PC-3 (cell line): ENCODE measurements around the gene FUT1. TPM values are rescaled to one million over a fixed set of nuclear protein-coding genes. Genes with fewer than 3 reads are reported as not detected.

Experiments
- ATAC-seq: fragments of 200-7000 bp; cut with Tn5 transposase; 2 replicates; pipeline ENCODE4 v1.9.1; 2020; ENCODE audit warnings: mild to moderate bottlenecking, moderate library complexity
- BruUV-seq: library from RNA; stranded (reverse); fragments of 400-500 nt; replicated peaks from 2 replicates; lab custom pipeline; 2021; lab: Mats Ljungman, UMichigan
- CTCF ChIA-PET: fragments of 300-600 bp; sonication (Branson Sonifier 250); formaldehyde crosslinking; loops from one replicate; lab custom pipeline; 2022; ENCODE audit warnings: antibody characterized with exemption; lab: Charles Lee
- POLR2A ChIA-PET: fragments of 300-600 bp; sonication (Branson Sonifier 250); formaldehyde crosslinking; loops from one replicate; lab custom pipeline; 2022; ENCODE audit warnings: antibody characterized with exemption; ENCODE audit not compliant: unreplicated experiment; lab: Charles Lee
- DNase-seq: peaks from one replicate; pipeline ENCODE4 v3.0.0-alpha.2; 2015
- H2AFZ ChIP-seq: fragments of 300-600 bp; sonication (generic); 2 replicates; pipeline ENCODE4 v1.6.0; 2016; ENCODE audit warnings: antibody characterized with exemption, low read length
- H3F3A ChIP-seq: fragments of 300-600 bp; sonication (generic); one replicate; pipeline ENCODE4 v1.6.0; 2017; ENCODE audit warnings: antibody characterized with exemption, low read length, control low read depth, mild to moderate bottlenecking; ENCODE audit not compliant: unreplicated experiment
- H3K27ac ChIP-seq: fragments of 300-600 bp; sonication (generic); 2 replicates; pipeline ENCODE4 v1.5.1; 2016; ENCODE audit warnings: mild to moderate bottlenecking, low read length
- H3K27me3 ChIP-seq: fragments of 300-600 bp; sonication (generic); 2 replicates; pipeline ENCODE4 v1.6.1; 2016; ENCODE audit warnings: low read length, mixed read lengths
- H3K36me3 ChIP-seq: fragments of 300-600 bp; sonication (generic); 2 replicates; pipeline ENCODE4 v1.6.1; 2016; ENCODE audit warnings: low read depth, mixed run types, low read length, mixed read lengths
- H3K4me1 ChIP-seq: fragments of 300-600 bp; sonication (generic); 2 replicates; pipeline ENCODE4 v1.5.1; 2016; ENCODE audit warnings: low read length; ENCODE audit not compliant: insufficient read depth
- H3K4me2 ChIP-seq: fragments of 300-600 bp; sonication (generic); 2 replicates; pipeline ENCODE4 v1.6.0; 2016; ENCODE audit warnings: low read length
- H3K4me3 ChIP-seq: fragments of 300-600 bp; sonication (generic); 2 replicates; pipeline ENCODE4 v1.5.1; 2016; ENCODE audit warnings: mild to moderate bottlenecking, low read length, mixed read lengths
- H3K79me2 ChIP-seq: fragments of 300-600 bp; sonication (generic); 2 replicates; pipeline ENCODE4 v1.6.1; 2017; ENCODE audit warnings: low read length, mixed read lengths
- H3K9ac ChIP-seq: fragments of 300-600 bp; sonication (generic); 2 replicates; pipeline ENCODE4 v1.6.0; 2016; ENCODE audit warnings: mild to moderate bottlenecking, low read length
- H3K9me2 ChIP-seq: fragments of 300-600 bp; sonication (generic); replicated peaks from 2 replicates; pipeline ENCODE4 v1.6.1; 2016; ENCODE audit warnings: mixed run types, low read length, mixed read lengths
- H3K9me3 ChIP-seq: fragments of 300-600 bp; sonication (generic); 2 replicates; pipeline ENCODE4 v1.6.1; 2016; ENCODE audit warnings: low read length, mixed read lengths
- H4K20me1 ChIP-seq: fragments of 300-600 bp; sonication (generic); 2 replicates; pipeline ENCODE4 v1.6.1; 2016; ENCODE audit warnings: low read length, mixed read lengths
- EZH2 ChIP-seq: fragments of 300-600 bp; sonication (generic); IDR thresholded peaks from one replicate; pipeline ENCODE4 v1.6.1; 2017; ENCODE audit warnings: antibody characterized with exemption, mild to moderate bottlenecking, low read length; ENCODE audit not compliant: unreplicated experiment
- EZH2phosphoT487 ChIP-seq: fragments of 300-600 bp; sonication (generic); IDR thresholded peaks from 2 replicates; pipeline ENCODE4 v1.6.1; 2018; ENCODE audit warnings: mild to moderate bottlenecking, antibody characterized with exemption, low read length, borderline replicate concordance
- intact Hi-C: fragments of 100-400 bp; cut with micrococcal nuclease; formaldehyde crosslinking; loops from 2 replicates; pipeline ENCODE4 v1.9.0; 2023
- total RNA-seq: library from RNA; depleted of rRNA; stranded (reverse); fragments of >200 nt; gene quantifications from 2 replicates; pipeline ENCODE4 v1.2.3, GENCODE V29; 2014; rRNA removed
- TF ChIP-seq, protein P1 (sequence below): fragments of 300-600 bp; sonication (generic); conservative IDR thresholded peaks from 2 replicates; pipeline ENCODE4 v1.5.1; 2017; ENCODE audit warnings: antibody characterized with exemption, low read depth, mild to moderate bottlenecking, low read length

The FUT1 gene
- total RNA-seq, 1 experiment from 2014 or later = 4.6 TPM

DNA sequence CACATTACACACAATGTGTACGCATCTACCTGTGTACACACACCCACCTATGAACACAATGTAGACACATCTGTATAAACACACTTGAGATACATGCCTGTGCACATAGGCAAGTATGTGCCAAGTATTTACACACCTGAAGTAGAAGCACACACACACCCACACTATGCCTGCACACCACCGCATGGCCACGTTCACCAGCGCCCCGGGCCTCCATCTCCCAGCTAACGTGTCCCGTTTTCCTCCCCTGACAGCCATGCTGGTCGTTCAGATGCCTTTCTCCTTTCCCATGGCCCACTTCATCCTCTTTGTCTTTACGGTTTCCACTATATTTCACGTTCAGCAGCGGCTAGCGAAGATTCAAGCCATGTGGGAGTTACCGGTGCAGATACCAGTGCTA is 49.7 kb downstream of the FUT1 start:
- DNase-seq = no peak
- no peaks in the 10 kb centered on the region for H3K9me2 ChIP-seq
- no peaks in the 10 kb centered on the region for H3F3A ChIP-seq
- H3K4me1 ChIP-seq = peaks cover 11% of the 10 kb centered on the region; the same call in 1 of the 2 replicates
- H2AFZ ChIP-seq = no peak overlapping the region
- H3K9ac ChIP-seq = no peak overlapping the region
- H4K20me1 ChIP-seq = no peaks in the 10 kb centered on the region
- POLR2A ChIA-PET = no interaction called here
- CTCF ChIA-PET = no interaction called here
- no peak overlapping the region for H3K4me2 ChIP-seq
- BruUV-seq = no TSS peak
- H3K9me3 ChIP-seq = no peaks in the 10 kb centered on the region
- H3K79me2 ChIP-seq = no peaks in the 10 kb centered on the region
- no peaks in the 10 kb centered on the region for H3K27me3 ChIP-seq
- H3K36me3 ChIP-seq = no peaks in the 10 kb centered on the region
- no peak overlapping the region for H3K27ac ChIP-seq
- TF ChIP-seq EZH2phosphoT487 = no peak
- TF ChIP-seq, protein P1, sequence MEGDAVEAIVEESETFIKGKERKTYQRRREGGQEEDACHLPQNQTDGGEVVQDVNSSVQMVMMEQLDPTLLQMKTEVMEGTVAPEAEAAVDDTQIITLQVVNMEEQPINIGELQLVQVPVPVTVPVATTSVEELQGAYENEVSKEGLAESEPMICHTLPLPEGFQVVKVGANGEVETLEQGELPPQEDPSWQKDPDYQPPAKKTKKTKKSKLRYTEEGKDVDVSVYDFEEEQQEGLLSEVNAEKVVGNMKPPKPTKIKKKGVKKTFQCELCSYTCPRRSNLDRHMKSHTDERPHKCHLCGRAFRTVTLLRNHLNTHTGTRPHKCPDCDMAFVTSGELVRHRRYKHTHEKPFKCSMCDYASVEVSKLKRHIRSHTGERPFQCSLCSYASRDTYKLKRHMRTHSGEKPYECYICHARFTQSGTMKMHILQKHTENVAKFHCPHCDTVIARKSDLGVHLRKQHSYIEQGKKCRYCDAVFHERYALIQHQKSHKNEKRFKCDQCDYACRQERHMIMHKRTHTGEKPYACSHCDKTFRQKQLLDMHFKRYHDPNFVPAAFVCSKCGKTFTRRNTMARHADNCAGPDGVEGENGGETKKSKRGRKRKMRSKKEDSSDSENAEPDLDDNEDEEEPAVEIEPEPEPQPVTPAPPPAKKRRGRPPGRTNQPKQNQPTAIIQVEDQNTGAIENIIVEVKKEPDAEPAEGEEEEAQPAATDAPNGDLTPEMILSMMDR = no peak
- TF ChIP-seq EZH2 = no peak
- no peak for ATAC-seq
- H3K4me3 ChIP-seq = no peak overlapping the region
- intact Hi-C loops = no loop called here

DNA sequence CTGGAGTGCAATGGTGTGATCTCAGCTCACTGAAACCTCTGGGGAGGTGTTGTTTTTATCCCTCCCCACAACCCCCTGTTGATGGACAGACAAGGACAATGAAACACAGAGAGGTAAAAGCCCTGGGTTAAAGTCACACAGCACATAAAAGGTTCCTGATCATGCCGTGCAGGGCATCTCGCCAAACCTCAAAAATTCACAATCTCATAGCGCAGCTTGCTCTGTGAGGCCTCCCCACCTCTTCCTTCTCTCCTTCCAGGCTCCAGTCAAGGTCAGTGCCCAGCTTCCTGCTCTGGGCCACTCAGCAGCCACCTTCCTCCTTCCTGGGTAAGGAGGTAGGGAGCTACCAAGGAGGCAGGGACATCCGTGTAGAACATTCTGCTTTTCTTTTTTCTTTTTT is 54.4 kb downstream of the FUT1 start:
- H3K9me3 ChIP-seq = no peaks in the 10 kb centered on the region
- no peak for TF ChIP-seq EZH2
- TF ChIP-seq EZH2phosphoT487 = no peak
- TF ChIP-seq, protein P1 = no peak
- CTCF ChIA-PET = no interaction called here
- intact Hi-C loops = no loop called here
- H4K20me1 ChIP-seq = no peaks in the 10 kb centered on the region
- POLR2A ChIA-PET = no interaction called here
- H3F3A ChIP-seq = no peaks in the 10 kb centered on the region
- H3K9me2 ChIP-seq = no peaks in the 10 kb centered on the region
- ATAC-seq = peak; percentile 68
- peaks cover 11% of the 10 kb centered on the region; the same call in 1 of the 2 replicates for H3K4me1 ChIP-seq
- BruUV-seq = no TSS peak
- DNase-seq = peak; percentile 61
- no peak overlapping the region for H3K4me3 ChIP-seq
- H3K27me3 ChIP-seq = no peaks in the 10 kb centered on the region
- no peak overlapping the region for H3K27ac ChIP-seq
- no peaks in the 10 kb centered on the region for H3K36me3 ChIP-seq
- H2AFZ ChIP-seq = no peak overlapping the region
- H3K79me2 ChIP-seq = no peaks in the 10 kb centered on the region
- H3K4me2 ChIP-seq = no peak overlapping the region
- H3K9ac ChIP-seq = no peak overlapping the region

Other genes with a start within 250 kb of the FUT1 start
- 4.8 and 8.3 TPM in 2 replicates for gene LMTK3, start 240.8 kb downstream of the FUT1 start, total RNA-seq
- gene SULT2B1, start 200.5 kb downstream of the FUT1 start, total RNA-seq = 4.8 and 6.7 TPM in 2 replicates
- gene SPACA4, start 145.9 kb downstream of the FUT1 start, total RNA-seq = not detected in 2 replicates
- 4.6 and 4.7 TPM in 2 replicates for gene FAM83E, start 137.6 kb downstream of the FUT1 start, total RNA-seq
- 1,237 and 1,503 TPM in 2 replicates for gene RPL18, start 133.5 kb downstream of the FUT1 start, total RNA-seq
- gene SPHK2, start 133.1 kb downstream of the FUT1 start, total RNA-seq = 8.5 and 8.6 TPM in 2 replicates
- 9.0 and 12.2 TPM in 2 replicates for gene DBP, start 115.3 kb downstream of the FUT1 start, total RNA-seq
- gene CA11, start 106.5 kb downstream of the FUT1 start, total RNA-seq = 0.63 and 4.1 TPM in 2 replicates
- 0.18 and 0.81 TPM in 2 replicates for gene NTN5, start 79.6 kb downstream of the FUT1 start, total RNA-seq
- gene FUT2, start 56.7 kb downstream of the FUT1 start, total RNA-seq = 0.69 TPM in 1 of 2 replicates, not detected in the other
- gene MAMSTR, start 32.9 kb downstream of the FUT1 start, total RNA-seq = 0.18 and 0.40 TPM in 2 replicates
- gene RASIP1, start 12.0 kb downstream of the FUT1 start, total RNA-seq = 0.40 and 0.51 TPM in 2 replicates
- gene IZUMO1, start 5.7 kb downstream of the FUT1 start, total RNA-seq = not detected in 2 replicates
- gene FGF21, start 2.9 kb upstream of the FUT1 start, total RNA-seq = not detected in 2 replicates
- gene BCAT2, start 58.4 kb upstream of the FUT1 start, total RNA-seq = 41.1 and 50.0 TPM in 2 replicates
- gene HSD17B14, start 83.8 kb upstream of the FUT1 start, total RNA-seq = 15.0 and 15.4 TPM in 2 replicates
- 0.63 and 1.2 TPM in 2 replicates for gene PLEKHA4, start 116.0 kb upstream of the FUT1 start, total RNA-seq
- gene PPP1R15A, start 119.8 kb upstream of the FUT1 start, total RNA-seq = 78.0 and 105 TPM in 2 replicates
- not detected in 2 replicates for gene TULP2, start 146.1 kb upstream of the FUT1 start, total RNA-seq
- gene NUCB1, start 147.7 kb upstream of the FUT1 start, total RNA-seq = 137 and 138 TPM in 2 replicates
- gene DHDH, start 181.1 kb upstream of the FUT1 start, total RNA-seq = 1.6 and 1.8 TPM in 2 replicates
- gene BAX, start 202.2 kb upstream of the FUT1 start, total RNA-seq = 43.0 and 44.8 TPM in 2 replicates
- 1,109 and 1,250 TPM in 2 replicates for gene FTL, start 212.7 kb upstream of the FUT1 start, total RNA-seq
- gene GYS1, start 240.7 kb upstream of the FUT1 start, total RNA-seq = 38.6 and 54.0 TPM in 2 replicates
- gene RUVBL2, start 241.2 kb upstream of the FUT1 start, total RNA-seq = 291 and 421 TPM in 2 replicates